HG03025 (cell line): Measurements from ENCODE around the gene FAF2.
"Not testable (repeated sequence)": the region's sequence is repeated elsewhere in the genome, so short reads cannot be mapped to it uniquely, and the experiment has no call there.

ENCODE experiments used
- ATAC-seq: cut with Tn5 transposase; IDR thresholded peaks from one replicate; pipeline ENCODE4 v1.9.1; 2021; ENCODE audit warnings: mild to moderate bottlenecking, moderate library complexity; ENCODE audit not compliant: unreplicated experiment, low FRiP score

Gene FAF2

GRCh38 chr5:176416965-176417364, 31.2 kb upstream of the FAF2 start:
- no peak for ATAC-seq

- no peak for ATAC-seq
Observed at GRCh38 chr5:176418251-176418650, 29.9 kb upstream of the FAF2 start.

GRCh38 chr5:176420086-176420485, 28.1 kb upstream of the FAF2 start:
- no peak for ATAC-seq

GRCh38 chr5:176420972-176421544, 27.1 kb upstream of the FAF2 start:
- ATAC-seq = no peak

GRCh38 chr5:176424181-176424580, 24.0 kb upstream of the FAF2 start:
- no peak for ATAC-seq

- ATAC-seq = no peak
Observed at GRCh38 chr5:176425138-176425537, 23.0 kb upstream of the FAF2 start.

- no peak for ATAC-seq
Observed at GRCh38 chr5:176425791-176426190, 22.4 kb upstream of the FAF2 start.

- ATAC-seq = no peak
Observed at GRCh38 chr5:176426876-176427275, 21.3 kb upstream of the FAF2 start.

- ATAC-seq = no peak
Observed at GRCh38 chr5:176427971-176428370, 20.2 kb upstream of the FAF2 start.

- no peak for ATAC-seq
Observed at GRCh38 chr5:176429972-176430371, 18.2 kb upstream of the FAF2 start.

GRCh38 chr5:176432707-176433106, 15.5 kb upstream of the FAF2 start:
- ATAC-seq = no peak

GRCh38 chr5:176436656-176437055, 11.5 kb upstream of the FAF2 start:
- ATAC-seq = no peak

- no peak for ATAC-seq
Observed at GRCh38 chr5:176438959-176439757, 9.0 kb upstream of the FAF2 start.

- no peak for ATAC-seq
Observed at GRCh38 chr5:176440927-176441706, 7.1 kb upstream of the FAF2 start.

GRCh38 chr5:176441921-176442323, 6.3 kb upstream of the FAF2 start:
- ATAC-seq = no peak

- ATAC-seq = not testable (repeated sequence)
Observed at GRCh38 chr5:176442911-176443310, 5.3 kb upstream of the FAF2 start.

- no peak for ATAC-seq
Observed at GRCh38 chr5:176444742-176445141, 3.4 kb upstream of the FAF2 start.

- ATAC-seq = no peak
Observed at GRCh38 chr5:176446028-176446665, 2.0 kb upstream of the FAF2 start.

GRCh38 chr5:176446884-176447590, 1.1 kb upstream of the FAF2 start:
- no peak for ATAC-seq

- ATAC-seq = peak; percentile 35
Observed at GRCh38 chr5:176447591-176447977, 601 bp upstream of the FAF2 start.
